PC-3 (cell line): Measurements from ENCODE around the gene EGFL7. TPM values are rescaled to one million over a fixed set of nuclear protein-coding genes. Genes with fewer than 3 reads are reported as not detected.

Experiments used
- ATAC-seq: fragments of 200-7000 bp; cut with Tn5 transposase; 2 replicates; pipeline ENCODE4 v1.9.1; 2020; ENCODE audit warnings: mild to moderate bottlenecking, moderate library complexity
- BruUV-seq: library from RNA; stranded (reverse); fragments of 400-500 nt; replicated peaks from 2 replicates; lab custom pipeline; 2021; lab: Mats Ljungman, UMichigan
- CTCF ChIA-PET: fragments of 300-600 bp; sonication (Branson Sonifier 250); formaldehyde crosslinking; loops from one replicate; lab custom pipeline; 2022; ENCODE audit warnings: antibody characterized with exemption; lab: Charles Lee
- POLR2A ChIA-PET: fragments of 300-600 bp; sonication (Branson Sonifier 250); formaldehyde crosslinking; loops from one replicate; lab custom pipeline; 2022; ENCODE audit warnings: antibody characterized with exemption; ENCODE audit not compliant: unreplicated experiment; lab: Charles Lee
- DNase-seq: peaks from one replicate; pipeline ENCODE4 v3.0.0-alpha.2; 2015
- H2AFZ ChIP-seq: fragments of 300-600 bp; sonication (generic); 2 replicates; pipeline ENCODE4 v1.6.0; 2016; ENCODE audit warnings: antibody characterized with exemption, low read length
- H3F3A ChIP-seq: fragments of 300-600 bp; sonication (generic); one replicate; pipeline ENCODE4 v1.6.0; 2017; ENCODE audit warnings: antibody characterized with exemption, low read length, control low read depth, mild to moderate bottlenecking; ENCODE audit not compliant: unreplicated experiment
- H3K27ac ChIP-seq: fragments of 300-600 bp; sonication (generic); 2 replicates; pipeline ENCODE4 v1.5.1; 2016; ENCODE audit warnings: mild to moderate bottlenecking, low read length
- H3K27me3 ChIP-seq: fragments of 300-600 bp; sonication (generic); 2 replicates; pipeline ENCODE4 v1.6.1; 2016; ENCODE audit warnings: low read length, mixed read lengths
- H3K36me3 ChIP-seq: fragments of 300-600 bp; sonication (generic); 2 replicates; pipeline ENCODE4 v1.6.1; 2016; ENCODE audit warnings: low read depth, mixed run types, low read length, mixed read lengths
- H3K4me1 ChIP-seq: fragments of 300-600 bp; sonication (generic); 2 replicates; pipeline ENCODE4 v1.5.1; 2016; ENCODE audit warnings: low read length; ENCODE audit not compliant: insufficient read depth
- H3K4me2 ChIP-seq: fragments of 300-600 bp; sonication (generic); 2 replicates; pipeline ENCODE4 v1.6.0; 2016; ENCODE audit warnings: low read length
- H3K4me3 ChIP-seq: fragments of 300-600 bp; sonication (generic); 2 replicates; pipeline ENCODE4 v1.5.1; 2016; ENCODE audit warnings: mild to moderate bottlenecking, low read length, mixed read lengths
- H3K79me2 ChIP-seq: fragments of 300-600 bp; sonication (generic); 2 replicates; pipeline ENCODE4 v1.6.1; 2017; ENCODE audit warnings: low read length, mixed read lengths
- H3K9ac ChIP-seq: fragments of 300-600 bp; sonication (generic); 2 replicates; pipeline ENCODE4 v1.6.0; 2016; ENCODE audit warnings: mild to moderate bottlenecking, low read length
- H3K9me2 ChIP-seq: fragments of 300-600 bp; sonication (generic); replicated peaks from 2 replicates; pipeline ENCODE4 v1.6.1; 2016; ENCODE audit warnings: mixed run types, low read length, mixed read lengths
- H3K9me3 ChIP-seq: fragments of 300-600 bp; sonication (generic); 2 replicates; pipeline ENCODE4 v1.6.1; 2016; ENCODE audit warnings: low read length, mixed read lengths
- H4K20me1 ChIP-seq: fragments of 300-600 bp; sonication (generic); 2 replicates; pipeline ENCODE4 v1.6.1; 2016; ENCODE audit warnings: low read length, mixed read lengths
- EZH2 ChIP-seq: fragments of 300-600 bp; sonication (generic); IDR thresholded peaks from one replicate; pipeline ENCODE4 v1.6.1; 2017; ENCODE audit warnings: antibody characterized with exemption, mild to moderate bottlenecking, low read length; ENCODE audit not compliant: unreplicated experiment
- EZH2phosphoT487 ChIP-seq: fragments of 300-600 bp; sonication (generic); IDR thresholded peaks from 2 replicates; pipeline ENCODE4 v1.6.1; 2018; ENCODE audit warnings: mild to moderate bottlenecking, antibody characterized with exemption, low read length, borderline replicate concordance
- intact Hi-C: fragments of 100-400 bp; cut with micrococcal nuclease; formaldehyde crosslinking; loops from 2 replicates; pipeline ENCODE4 v1.9.0; 2023
- total RNA-seq: library from RNA; depleted of rRNA; stranded (reverse); fragments of >200 nt; gene quantifications from 2 replicates; pipeline ENCODE4 v1.2.3, GENCODE V29; 2014
- TF ChIP-seq, protein P1 (sequence below): fragments of 300-600 bp; sonication (generic); conservative IDR thresholded peaks from 2 replicates; pipeline ENCODE4 v1.5.1; 2017; ENCODE audit warnings: antibody characterized with exemption, low read depth, mild to moderate bottlenecking, low read length

Gene EGFL7
- total RNA-seq, 1 experiment from 2014 or later = 23.1 TPM

- no TSS peak for BruUV-seq
- no peak overlapping the region for H2AFZ ChIP-seq
- TF ChIP-seq EZH2 = no peak
- no peaks in the 10 kb centered on the region for H3K79me2 ChIP-seq
- intact Hi-C loops = no loop called here
- no peak for DNase-seq
- H3K27ac ChIP-seq = no peak overlapping the region
- H3K9ac ChIP-seq = no peak overlapping the region
- no peaks in the 10 kb centered on the region; the same call in 1 of the 2 replicates for H3K4me1 ChIP-seq
- no peak overlapping the region for H3K4me2 ChIP-seq
- H3K4me3 ChIP-seq = no peak overlapping the region
- POLR2A ChIA-PET = interaction anchor here (0.6 kb wide), 1 partner anchor 22 kb away, joined by 3 read pairs; no protein-coding TSS in a partner anchor
- H4K20me1 ChIP-seq = peaks cover 5% of the 10 kb centered on the region; the same call in 1 of the 2 replicates
- no peaks in the 10 kb centered on the region for H3K27me3 ChIP-seq
- CTCF ChIA-PET = no interaction called here
- no peaks in the 10 kb centered on the region for H3K9me2 ChIP-seq
- ATAC-seq = no peak
- no peaks in the 10 kb centered on the region for H3K9me3 ChIP-seq
- H3K36me3 ChIP-seq = no peaks in the 10 kb centered on the region; the same call in 1 of the 2 replicates
- no peaks in the 10 kb centered on the region for H3F3A ChIP-seq
Observed at GRCh38 chr9:136717399-136717798, 54.7 kb downstream of the EGFL7 start.

- no peak for DNase-seq
- Histone ChIP-seq H3K36me3 (peaks cover 1% of the 10 kb centered on the region; the same call in 1 of the 2 replicates), H3K27me3 (no peaks in the 10 kb centered on the region), H3F3A (peaks cover 2% of the 10 kb centered on the region), H2AFZ (no peak overlapping the region), H3K4me1 (no peaks in the 10 kb centered on the region; the same call in 1 of the 2 replicates), H3K4me3 (no peak overlapping the region), H3K79me2 (no peaks in the 10 kb centered on the region), H3K9me3 (no peaks in the 10 kb centered on the region), H3K9ac (no peak overlapping the region), H3K4me2 (no peak overlapping the region), H3K27ac (no peak overlapping the region), H3K9me2 (no peaks in the 10 kb centered on the region), H4K20me1 (peaks cover 13% of the 10 kb centered on the region; the same call in 1 of the 2 replicates)
- TF ChIP-seq, protein P1, sequence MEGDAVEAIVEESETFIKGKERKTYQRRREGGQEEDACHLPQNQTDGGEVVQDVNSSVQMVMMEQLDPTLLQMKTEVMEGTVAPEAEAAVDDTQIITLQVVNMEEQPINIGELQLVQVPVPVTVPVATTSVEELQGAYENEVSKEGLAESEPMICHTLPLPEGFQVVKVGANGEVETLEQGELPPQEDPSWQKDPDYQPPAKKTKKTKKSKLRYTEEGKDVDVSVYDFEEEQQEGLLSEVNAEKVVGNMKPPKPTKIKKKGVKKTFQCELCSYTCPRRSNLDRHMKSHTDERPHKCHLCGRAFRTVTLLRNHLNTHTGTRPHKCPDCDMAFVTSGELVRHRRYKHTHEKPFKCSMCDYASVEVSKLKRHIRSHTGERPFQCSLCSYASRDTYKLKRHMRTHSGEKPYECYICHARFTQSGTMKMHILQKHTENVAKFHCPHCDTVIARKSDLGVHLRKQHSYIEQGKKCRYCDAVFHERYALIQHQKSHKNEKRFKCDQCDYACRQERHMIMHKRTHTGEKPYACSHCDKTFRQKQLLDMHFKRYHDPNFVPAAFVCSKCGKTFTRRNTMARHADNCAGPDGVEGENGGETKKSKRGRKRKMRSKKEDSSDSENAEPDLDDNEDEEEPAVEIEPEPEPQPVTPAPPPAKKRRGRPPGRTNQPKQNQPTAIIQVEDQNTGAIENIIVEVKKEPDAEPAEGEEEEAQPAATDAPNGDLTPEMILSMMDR = no peak
- TF ChIP-seq EZH2 (no peak), EZH2phosphoT487 (no peak)
- no TSS peak for BruUV-seq
- CTCF ChIA-PET = no interaction called here
- intact Hi-C loops = no loop called here
- POLR2A ChIA-PET = interaction anchor here (0.6 kb wide), 2 partner anchors 9 to 504 kb away, joined by 3 read pairs; no protein-coding TSS in a partner anchor
- ATAC-seq = no peak
Observed at GRCh38 chr9:136718345-136719194, 55.9 kb downstream of the EGFL7 start.

DNA sequence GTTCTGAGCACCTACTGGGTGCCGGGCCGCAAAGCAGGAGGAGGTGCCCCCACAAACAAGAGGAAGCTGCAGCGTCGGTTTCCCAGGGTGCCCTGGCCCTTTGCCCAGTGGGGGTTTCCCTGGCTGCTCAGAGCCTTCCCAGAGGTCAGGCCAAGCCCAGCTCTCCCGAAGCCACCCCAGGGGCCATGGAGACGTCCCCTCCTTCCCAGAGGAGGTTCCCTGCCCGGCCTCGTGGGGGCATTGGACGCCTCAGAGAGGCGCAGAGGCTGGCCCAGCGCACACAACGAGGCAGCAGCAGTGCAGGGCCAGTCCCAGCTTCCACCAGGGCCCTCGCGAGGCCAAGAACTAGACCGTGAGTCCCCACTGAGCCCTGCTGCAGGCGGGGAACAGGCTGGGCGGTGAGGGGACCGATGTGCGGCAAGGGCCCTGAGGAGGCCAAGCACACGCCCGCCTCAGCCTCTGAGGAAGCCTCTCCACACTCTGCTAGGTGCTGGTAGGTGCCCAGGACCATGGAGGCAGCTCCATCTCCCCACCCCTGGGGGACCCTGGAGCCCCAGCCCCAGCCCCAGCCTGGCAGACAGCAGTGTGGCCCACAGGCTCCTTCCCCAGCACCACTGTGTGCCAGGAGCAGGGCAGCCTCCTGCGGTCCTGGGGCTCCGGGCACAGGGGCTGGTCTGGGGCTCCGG, 56.6 kb downstream of the EGFL7 start:
- intact Hi-C loops = no loop called here
- H3K27me3 ChIP-seq = no peaks in the 10 kb centered on the region
- ChIA-PET POLR2A (interaction anchor here (0.6 kb wide), 1 partner anchor 503 kb away, joined by 3 read pairs; no protein-coding TSS in a partner anchor), CTCF (no interaction called here)
- ATAC-seq (no peak), DNase-seq (no peak)
- no peak overlapping the region for H3K4me2 ChIP-seq
- H3K9ac ChIP-seq = no peak overlapping the region
- no peak overlapping the region for H2AFZ ChIP-seq
- H3F3A ChIP-seq = peaks cover 7% of the 10 kb centered on the region
- H3K27ac ChIP-seq = no peak overlapping the region
- H3K9me3 ChIP-seq = no peaks in the 10 kb centered on the region
- no TSS peak for BruUV-seq
- H3K79me2 ChIP-seq = peaks cover 7% of the 10 kb centered on the region; the same call in 1 of the 2 replicates
- peaks cover 21% of the 10 kb centered on the region; the same call in 1 of the 2 replicates for H4K20me1 ChIP-seq
- no peaks in the 10 kb centered on the region for H3K9me2 ChIP-seq
- peaks cover 9% of the 10 kb centered on the region; the same call in 1 of the 2 replicates for H3K36me3 ChIP-seq
- TF ChIP-seq EZH2phosphoT487 (no peak), EZH2 (no peak)
- TF ChIP-seq, protein P1 = no peak
- no peaks in the 10 kb centered on the region for H3K4me1 ChIP-seq
- no peak overlapping the region for H3K4me3 ChIP-seq
